ENCODE results near the gene FADS1.
A peak's percentile ranks its signal among the peaks of the same experiment; 100 is the strongest.

The FADS1 gene

GRCh38 chr11:61826930-61827570 is 10.2 kb upstream of the FADS1 start:
- no peaks in the 10 kb centered on the region for H4K20me1 ChIP-seq (ENCODE audit: insufficient read depth, low read length)
- peak overlapping the region; percentile 71 for H3K4me2 ChIP-seq (ENCODE audit: low read length)
- H3K36me3 ChIP-seq (ENCODE audit: insufficient read depth, low read length), result peaks cover 7% of the 10 kb centered on the region; the same call in 1 of the 2 replicates
- TF ChIP-seq CTCF (IDR thresholded peaks at IDR 0.05; ENCODE audit: low read length) (no peak), EZH2 (IDR thresholded peaks at IDR 0.05; ENCODE audit: borderline replicate concordance, low read length) (no peak)
- peaks cover 44% of the 10 kb centered on the region for H3K4me1 ChIP-seq (ENCODE audit: insufficient read depth, low read length, severe bottlenecking)
- no peaks in the 10 kb centered on the region for H3K9me2 ChIP-seq (ENCODE audit: low read depth, low read length)
- no peak overlapping the region for H2AFZ ChIP-seq (ENCODE audit: low read length)
- peak overlapping the region; percentile 72 for H3K4me3 ChIP-seq (ENCODE audit: low read depth, low read length, poor library complexity, severe bottlenecking)
- no peaks in the 10 kb centered on the region for H3F3A ChIP-seq (ENCODE audit: insufficient read depth, low read length)
- peak overlapping the region; percentile 80 for H3K9ac ChIP-seq (ENCODE audit: low read length)
- H3K9me3 ChIP-seq (ENCODE audit: low read length), result no peaks in the 10 kb centered on the region
- peaks cover 10% of the 10 kb centered on the region; the same call in 1 of the 2 replicates for H3K79me2 ChIP-seq (ENCODE audit: insufficient read depth, low read length)
- peak overlapping the region; percentile 96 for H3K27ac ChIP-seq (ENCODE audit: low read depth, low read length, poor library complexity, severe bottlenecking)
- H3K27me3 ChIP-seq (ENCODE audit: insufficient read depth, low read length), result no peaks in the 10 kb centered on the region

- no peaks in the 10 kb centered on the region for H3F3A ChIP-seq (ENCODE audit: insufficient read depth, low read length)
- no peaks in the 10 kb centered on the region for H3K79me2 ChIP-seq (ENCODE audit: insufficient read depth, low read length)
- no peak overlapping the region for H3K9ac ChIP-seq (ENCODE audit: low read length)
- H3K4me1 ChIP-seq (ENCODE audit: insufficient read depth, low read length, severe bottlenecking), result peaks cover 12% of the 10 kb centered on the region
- no peaks in the 10 kb centered on the region for H3K9me2 ChIP-seq (ENCODE audit: low read depth, low read length)
- H3K4me2 ChIP-seq (ENCODE audit: low read length), result no peak overlapping the region
- no peak overlapping the region for H2AFZ ChIP-seq (ENCODE audit: low read length)
- no peak overlapping the region for H3K27ac ChIP-seq (ENCODE audit: low read depth, low read length, poor library complexity, severe bottlenecking)
- no peak for TF ChIP-seq CTCF (IDR thresholded peaks at IDR 0.05; ENCODE audit: low read length)
- TF ChIP-seq EZH2 (IDR thresholded peaks at IDR 0.05; ENCODE audit: borderline replicate concordance, low read length), result no peak
- H3K4me3 ChIP-seq (ENCODE audit: low read depth, low read length, poor library complexity, severe bottlenecking), result no peak overlapping the region
- H3K9me3 ChIP-seq (ENCODE audit: low read length), result no peaks in the 10 kb centered on the region
- H4K20me1 ChIP-seq (ENCODE audit: insufficient read depth, low read length), result no peaks in the 10 kb centered on the region
- H3K36me3 ChIP-seq (ENCODE audit: insufficient read depth, low read length), result no peaks in the 10 kb centered on the region
- H3K27me3 ChIP-seq (ENCODE audit: insufficient read depth, low read length), result no peaks in the 10 kb centered on the region
These were observed 3.4 kb upstream of the FADS1 start for GRCh38 chr11:61820174-61820573.

- Histone ChIP-seq H3K9me2 (ENCODE audit: low read depth, low read length) (no peaks in the 10 kb centered on the region), H3K27ac (ENCODE audit: low read depth, low read length, poor library complexity, severe bottlenecking) (no peak overlapping the region), H3K9ac (ENCODE audit: low read length) (peak overlapping the region; percentile 21; the same call in 1 of the 2 replicates), H3K4me3 (ENCODE audit: low read depth, low read length, poor library complexity, severe bottlenecking) (peak overlapping the region; percentile 70), H3K36me3 (ENCODE audit: insufficient read depth, low read length) (peaks cover 7% of the 10 kb centered on the region), H3K4me1 (ENCODE audit: insufficient read depth, low read length, severe bottlenecking) (peaks cover 19% of the 10 kb centered on the region), H4K20me1 (ENCODE audit: insufficient read depth, low read length) (no peaks in the 10 kb centered on the region), H3F3A (ENCODE audit: insufficient read depth, low read length) (no peaks in the 10 kb centered on the region), H3K27me3 (ENCODE audit: insufficient read depth, low read length) (no peaks in the 10 kb centered on the region), H3K9me3 (ENCODE audit: low read length) (no peaks in the 10 kb centered on the region), H3K4me2 (ENCODE audit: low read length) (peak overlapping the region; percentile 91), H3K79me2 (ENCODE audit: insufficient read depth, low read length) (no peaks in the 10 kb centered on the region), H2AFZ (ENCODE audit: low read length) (no peak overlapping the region)
- TF ChIP-seq CTCF (IDR thresholded peaks at IDR 0.05; ENCODE audit: low read length), result no peak
These were observed 834 bp upstream of the FADS1 start for GRCh38 chr11:61817471-61818202.
